ENCODE data around the gene EEF1A2.

The EEF1A2 gene

GRCh38 chr20:63500902-63501817 is 2.3 kb upstream of the EEF1A2 start:
- no peaks in the 10 kb centered on the region for H3K36me3 ChIP-seq (replicated peaks)
- in situ Hi-C loops (cut with HindIII; ENCODE audit: low pct_ligation_motif_present, low sequenced_read_pairs) = no loop called here
- H3K4me3 ChIP-seq (ENCODE audit: low read depth, low read length) = no peak overlapping the region
- H3K27me3 ChIP-seq (replicated peaks) = peaks cover 19% of the 10 kb centered on the region
- no peak for DNase-seq
- no peak overlapping the region for H3K27ac ChIP-seq
- TF ChIP-seq CTCF (IDR thresholded peaks at IDR 0.05; ENCODE audit: low read depth, low read length, missing control alignments) = no peak

GRCh38 chr20:63500151-63500901 is 1.4 kb upstream of the EEF1A2 start:
- Histone ChIP-seq H3K27ac (no peak overlapping the region), H3K36me3 (replicated peaks) (no peaks in the 10 kb centered on the region), H3K4me3 (ENCODE audit: low read depth, low read length) (no peak overlapping the region), H3K27me3 (replicated peaks) (peaks cover 19% of the 10 kb centered on the region)
- no peak for DNase-seq
- no peak for TF ChIP-seq CTCF (IDR thresholded peaks at IDR 0.05; ENCODE audit: low read depth, low read length, missing control alignments)
- in situ Hi-C loops (cut with HindIII; ENCODE audit: low pct_ligation_motif_present, low sequenced_read_pairs) = no loop called here

GRCh38 chr20:63499338-63499969 is 571 bp upstream of the EEF1A2 start:
- no peak overlapping the region for H3K27ac ChIP-seq
- in situ Hi-C loops (cut with HindIII; ENCODE audit: low pct_ligation_motif_present, low sequenced_read_pairs) = no loop called here
- H3K36me3 ChIP-seq (replicated peaks) = no peaks in the 10 kb centered on the region
- no peak for TF ChIP-seq CTCF (IDR thresholded peaks at IDR 0.05; ENCODE audit: low read depth, low read length, missing control alignments)
- no peak overlapping the region for H3K4me3 ChIP-seq (ENCODE audit: low read depth, low read length)
- H3K27me3 ChIP-seq (replicated peaks) = peaks cover 19% of the 10 kb centered on the region
- DNase-seq = no peak

GRCh38 chr20:63497946-63498935 is 642 bp downstream of the EEF1A2 start:
- no peak for TF ChIP-seq CTCF (IDR thresholded peaks at IDR 0.05; ENCODE audit: low read depth, low read length, missing control alignments)
- DNase-seq = peak; percentile 13
- in situ Hi-C loops (cut with HindIII; ENCODE audit: low pct_ligation_motif_present, low sequenced_read_pairs) = no loop called here
- peaks cover 17% of the 10 kb centered on the region for H3K27me3 ChIP-seq (replicated peaks)
- no peak overlapping the region for H3K4me3 ChIP-seq (ENCODE audit: low read depth, low read length)
- H3K27ac ChIP-seq = no peak overlapping the region
- no peaks in the 10 kb centered on the region for H3K36me3 ChIP-seq (replicated peaks)

All from brain microvascular endothelial cell (primary cell).